Neural progenitor cell (in vitro differentiated cells): ENCODE data around the gene LAMC1.

ENCODE experiments used
- EZH2 ChIP-seq: fragments of 200-600 bp; sonication (generic); IDR thresholded peaks from 2 replicates; pipeline ENCODE4 v1.6.1; 2017; ENCODE audit warnings: antibody characterized with exemption, mild to moderate bottlenecking, moderate library complexity
- EZH2phosphoT487 ChIP-seq: fragments of 200-600 bp; sonication (generic); IDR thresholded peaks from 2 replicates; pipeline ENCODE4 v1.6.1; 2017; ENCODE audit warnings: antibody characterized with exemption
- TF ChIP-seq, protein P1 (sequence below): fragments of 200-600 bp; sonication (generic); IDR thresholded peaks from 2 replicates; pipeline ENCODE4 v1.5.1; 2017; ENCODE audit warnings: antibody characterized with exemption, mild to moderate bottlenecking

DNA sequence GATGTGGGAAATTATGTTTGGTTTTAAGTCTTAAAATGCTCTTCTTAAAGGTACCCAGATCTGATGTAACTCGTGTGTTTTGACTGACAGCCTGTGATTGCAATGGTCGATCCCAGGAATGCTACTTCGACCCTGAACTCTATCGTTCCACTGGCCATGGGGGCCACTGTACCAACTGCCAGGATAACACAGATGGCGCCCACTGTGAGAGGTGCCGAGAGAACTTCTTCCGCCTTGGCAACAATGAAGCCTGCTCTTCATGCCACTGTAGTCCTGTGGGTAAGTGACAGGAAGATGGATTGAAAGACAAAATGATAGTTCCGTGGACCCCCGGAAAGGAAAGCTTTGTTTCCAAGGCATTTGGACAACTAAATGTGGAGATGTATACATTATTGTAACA lies 91.2 kb downstream of the LAMC1 start:
- TF ChIP-seq, protein P1, sequence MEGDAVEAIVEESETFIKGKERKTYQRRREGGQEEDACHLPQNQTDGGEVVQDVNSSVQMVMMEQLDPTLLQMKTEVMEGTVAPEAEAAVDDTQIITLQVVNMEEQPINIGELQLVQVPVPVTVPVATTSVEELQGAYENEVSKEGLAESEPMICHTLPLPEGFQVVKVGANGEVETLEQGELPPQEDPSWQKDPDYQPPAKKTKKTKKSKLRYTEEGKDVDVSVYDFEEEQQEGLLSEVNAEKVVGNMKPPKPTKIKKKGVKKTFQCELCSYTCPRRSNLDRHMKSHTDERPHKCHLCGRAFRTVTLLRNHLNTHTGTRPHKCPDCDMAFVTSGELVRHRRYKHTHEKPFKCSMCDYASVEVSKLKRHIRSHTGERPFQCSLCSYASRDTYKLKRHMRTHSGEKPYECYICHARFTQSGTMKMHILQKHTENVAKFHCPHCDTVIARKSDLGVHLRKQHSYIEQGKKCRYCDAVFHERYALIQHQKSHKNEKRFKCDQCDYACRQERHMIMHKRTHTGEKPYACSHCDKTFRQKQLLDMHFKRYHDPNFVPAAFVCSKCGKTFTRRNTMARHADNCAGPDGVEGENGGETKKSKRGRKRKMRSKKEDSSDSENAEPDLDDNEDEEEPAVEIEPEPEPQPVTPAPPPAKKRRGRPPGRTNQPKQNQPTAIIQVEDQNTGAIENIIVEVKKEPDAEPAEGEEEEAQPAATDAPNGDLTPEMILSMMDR = no peak
- TF ChIP-seq EZH2 = no peak
- TF ChIP-seq EZH2phosphoT487 = no peak
